ENCODE results near the gene NAA38. TPM values are rescaled to one million over a fixed set of nuclear protein-coding genes. Genes with fewer than 3 reads are reported as not detected.
"Not testable (repeated sequence)": the region's sequence is repeated elsewhere in the genome, so short reads cannot be mapped to it uniquely, and the experiment has no call there.

The NAA38 gene
- polyA plus RNA-seq, 1 donor, result 42.8 TPM

DNA sequence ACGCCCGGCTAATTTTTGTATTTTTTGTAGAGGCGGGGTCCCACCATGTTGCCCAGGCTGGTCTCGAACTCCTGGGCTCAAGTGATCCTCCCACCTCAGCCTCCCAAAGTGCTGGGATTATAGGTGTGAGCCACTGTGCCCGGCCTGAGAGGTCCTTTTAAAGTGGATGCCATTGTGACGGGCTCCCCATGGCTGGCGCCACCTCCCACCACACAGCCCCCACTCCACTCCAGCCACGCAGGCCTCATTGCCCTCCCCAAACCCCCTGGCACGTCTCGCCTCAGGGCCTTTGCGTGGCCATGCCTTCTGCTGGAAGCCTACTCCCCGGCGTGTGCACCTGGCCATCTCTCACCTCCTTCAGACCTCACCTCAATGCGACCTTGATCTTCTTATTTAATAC, 35.2 kb downstream of the NAA38 start:
- no peak for DNase-seq

DNA sequence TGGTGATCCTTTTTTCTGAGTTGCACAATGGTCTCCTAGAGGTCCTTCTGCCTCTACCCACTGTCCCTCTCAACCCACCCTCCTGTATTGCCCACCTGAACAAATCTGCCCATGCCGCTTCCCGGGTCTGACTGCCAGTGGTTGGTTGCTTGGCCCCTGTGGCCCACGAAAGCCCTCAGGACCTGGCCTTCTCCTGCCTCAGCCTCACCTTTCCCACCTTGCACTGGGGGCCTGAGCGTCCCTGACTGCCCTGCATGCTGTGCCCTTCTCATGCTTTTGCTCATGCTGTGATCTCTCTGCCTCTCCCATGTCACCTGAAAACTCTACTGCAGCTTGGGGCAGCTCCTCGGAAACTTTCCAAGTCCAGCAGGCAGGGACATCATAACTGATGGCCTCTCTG, 37.1 kb downstream of the NAA38 start:
- no peak for DNase-seq

DNA sequence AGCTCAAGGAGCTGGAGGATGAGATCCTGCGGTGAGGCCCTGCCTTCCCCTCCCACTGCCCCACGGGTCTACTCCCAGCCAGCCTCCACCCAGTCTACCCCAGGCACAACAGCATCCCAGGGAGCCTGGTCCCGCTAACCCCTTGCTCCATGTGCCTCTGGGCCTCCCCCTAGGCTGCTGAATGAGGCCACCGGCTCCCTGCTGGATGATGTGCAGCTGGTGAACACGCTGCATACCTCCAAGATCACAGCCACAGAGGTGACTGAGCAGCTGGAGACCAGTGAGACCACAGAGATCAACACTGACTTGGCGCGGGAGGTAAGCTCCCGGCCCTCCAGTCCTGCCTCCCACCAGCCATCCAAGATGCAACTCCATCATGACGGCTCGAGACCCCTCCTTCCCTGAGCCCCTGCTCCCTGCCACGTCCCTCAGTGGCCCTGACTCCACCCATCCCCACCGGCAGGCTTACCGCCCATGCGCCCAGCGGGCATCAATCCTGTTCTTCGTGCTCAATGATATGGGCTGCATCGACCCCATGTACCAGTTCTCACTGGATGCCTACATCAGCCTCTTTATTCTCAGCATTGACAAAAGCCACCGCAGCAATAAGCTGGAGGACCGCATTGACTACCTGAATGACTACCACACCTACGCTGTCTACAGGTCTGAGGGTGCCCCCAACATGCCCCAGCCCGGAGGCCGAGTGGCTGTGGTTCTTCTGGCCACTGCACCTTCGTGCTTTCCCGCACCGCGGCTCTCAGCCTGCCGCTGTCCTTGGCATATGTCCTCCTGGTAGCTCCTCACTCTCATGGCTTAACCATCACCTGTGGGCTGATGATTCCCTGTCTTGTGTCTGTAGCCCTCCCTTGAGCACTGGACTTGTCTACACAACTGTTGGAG, 38.4 kb downstream of the NAA38 start:
- no peak for DNase-seq

DNA sequence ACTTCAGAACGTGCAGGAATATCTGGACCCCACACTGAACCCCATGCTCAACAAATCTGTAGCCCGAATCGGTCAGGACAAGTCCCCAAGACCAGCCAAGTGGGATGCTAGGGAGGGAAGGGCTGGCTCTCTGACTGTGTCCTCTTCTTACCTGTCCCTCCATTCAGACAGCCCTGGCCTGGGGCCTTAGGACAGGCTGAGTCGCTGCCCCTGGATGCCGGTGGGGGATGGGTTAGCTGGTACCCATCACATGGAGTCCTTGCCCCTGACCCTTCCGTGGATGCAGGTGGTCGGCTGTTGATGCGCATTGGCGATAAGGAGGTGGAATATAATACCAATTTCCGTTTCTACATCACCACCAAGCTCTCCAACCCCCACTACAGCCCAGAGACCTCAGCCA, 39.3 kb downstream of the NAA38 start:
- DNase-seq, result no peak

DNA sequence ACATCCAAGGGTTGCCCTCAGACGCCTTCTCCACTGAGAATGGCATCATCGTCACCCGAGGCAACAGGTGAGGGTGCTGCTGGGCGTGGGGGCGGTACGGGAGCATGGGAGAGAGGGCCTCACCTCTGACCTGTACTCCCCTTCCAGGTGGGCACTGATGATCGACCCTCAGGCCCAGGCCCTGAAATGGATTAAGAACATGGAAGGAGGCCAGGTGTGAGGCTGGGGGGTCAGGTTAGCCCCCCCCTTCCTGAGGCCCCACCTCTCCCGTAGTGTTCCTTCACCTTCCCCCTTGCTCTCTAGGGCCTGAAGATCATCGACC, 39.8 kb downstream of the NAA38 start:
- no peak for DNase-seq

DNA sequence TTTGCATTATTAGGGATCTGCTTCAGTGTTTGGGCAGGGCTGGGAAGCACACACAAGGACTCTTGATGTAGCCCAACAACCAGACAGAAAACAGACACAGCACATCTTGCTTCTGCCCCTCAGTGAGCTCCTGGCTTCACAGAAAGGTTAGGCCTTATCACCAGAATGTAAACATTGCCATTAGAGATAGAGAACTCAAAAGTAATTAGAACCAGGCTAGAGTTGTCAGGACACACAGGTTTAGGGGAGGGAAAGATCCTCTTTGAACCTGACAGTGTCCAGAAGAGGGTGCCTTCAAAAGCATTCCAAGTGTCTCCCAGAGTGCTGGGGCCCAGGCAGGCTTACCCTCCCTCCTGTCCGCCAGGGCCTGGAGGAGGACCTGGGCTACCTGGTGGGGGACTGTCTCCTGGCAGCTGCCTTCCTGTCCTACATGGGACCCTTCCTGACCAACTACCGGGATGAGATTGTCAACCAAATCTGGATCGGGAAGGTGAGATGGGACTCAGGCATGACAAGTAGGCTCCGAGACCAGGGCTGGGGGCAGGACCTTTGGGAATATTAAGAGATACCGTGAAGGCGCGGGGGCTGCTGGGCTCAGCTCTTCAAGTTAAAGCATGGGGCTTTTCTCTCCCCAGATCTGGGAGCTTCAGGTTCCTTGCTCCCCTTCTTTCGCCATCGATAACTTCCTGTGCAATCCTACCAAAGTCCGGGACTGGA, 40.3 kb downstream of the NAA38 start:
- DNase-seq, result no peak

DNA sequence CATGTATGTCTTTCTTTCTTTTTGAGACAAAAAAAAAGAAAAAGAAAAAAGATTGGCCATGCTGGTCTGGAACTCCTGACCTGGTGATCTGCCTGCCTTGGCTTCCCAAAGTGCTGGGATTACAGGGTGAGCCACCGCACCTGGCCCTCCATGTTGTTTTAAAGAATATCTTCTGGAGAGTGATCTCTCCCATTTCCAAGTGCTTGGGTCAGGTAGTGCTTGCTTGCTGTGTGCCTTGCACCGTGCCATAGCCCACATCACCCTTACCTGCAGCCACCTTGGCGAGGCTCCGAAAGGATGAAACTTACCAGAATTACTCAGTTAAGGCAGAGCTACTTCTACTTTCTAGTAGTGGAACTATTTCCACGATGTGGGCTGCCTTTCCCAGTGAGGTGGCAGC, 42.4 kb downstream of the NAA38 start:
- DNase-seq, result no peak

DNA sequence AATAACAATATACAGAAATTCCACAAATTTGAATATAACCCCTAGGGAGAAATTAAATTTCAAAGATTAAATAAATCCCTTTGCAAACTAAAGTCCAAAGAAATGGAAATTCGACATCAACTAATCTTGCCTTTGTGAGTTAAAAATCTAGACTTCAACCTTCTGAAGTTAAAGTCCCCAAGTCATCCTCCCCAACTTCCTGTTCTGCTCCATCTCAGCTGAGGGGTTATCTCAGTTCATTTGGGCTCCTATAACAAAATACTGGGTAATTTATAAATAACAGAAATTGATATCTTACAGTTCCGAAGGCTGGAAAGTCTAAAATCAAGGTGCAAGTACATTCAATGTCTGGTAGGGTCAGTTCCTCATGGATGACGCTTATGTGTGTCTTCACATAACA, 46.1 kb downstream of the NAA38 start:
- DNase-seq, result no peak

DNA sequence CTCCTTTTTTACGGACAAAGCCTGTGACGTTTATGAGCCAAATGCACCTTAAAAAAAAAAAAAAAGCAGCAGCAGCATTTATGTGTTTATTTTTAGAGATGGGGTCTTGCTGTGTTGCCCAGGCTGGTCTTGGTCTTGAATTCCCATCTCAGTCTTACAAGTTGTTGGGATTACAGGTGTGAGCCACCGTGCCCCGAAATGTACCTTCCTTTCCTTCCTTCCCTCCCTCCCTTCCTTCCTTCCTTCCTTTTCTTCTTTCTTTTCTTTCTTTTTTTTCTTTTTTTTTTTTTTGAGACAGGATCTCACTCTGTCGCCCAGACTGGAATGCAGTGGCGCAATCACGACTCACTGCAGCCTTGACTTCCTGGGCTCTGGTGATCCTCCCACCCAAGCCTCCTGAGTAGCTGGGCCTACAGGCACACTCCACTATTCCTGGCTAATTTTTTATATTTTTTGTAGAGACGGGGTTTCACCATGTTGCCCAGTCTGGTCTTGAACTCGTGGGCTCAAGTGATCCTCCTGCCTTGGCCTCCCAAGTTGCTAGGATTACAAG, 47.5 kb downstream of the NAA38 start:
- DNase-seq, result not testable (repeated sequence)

DNA sequence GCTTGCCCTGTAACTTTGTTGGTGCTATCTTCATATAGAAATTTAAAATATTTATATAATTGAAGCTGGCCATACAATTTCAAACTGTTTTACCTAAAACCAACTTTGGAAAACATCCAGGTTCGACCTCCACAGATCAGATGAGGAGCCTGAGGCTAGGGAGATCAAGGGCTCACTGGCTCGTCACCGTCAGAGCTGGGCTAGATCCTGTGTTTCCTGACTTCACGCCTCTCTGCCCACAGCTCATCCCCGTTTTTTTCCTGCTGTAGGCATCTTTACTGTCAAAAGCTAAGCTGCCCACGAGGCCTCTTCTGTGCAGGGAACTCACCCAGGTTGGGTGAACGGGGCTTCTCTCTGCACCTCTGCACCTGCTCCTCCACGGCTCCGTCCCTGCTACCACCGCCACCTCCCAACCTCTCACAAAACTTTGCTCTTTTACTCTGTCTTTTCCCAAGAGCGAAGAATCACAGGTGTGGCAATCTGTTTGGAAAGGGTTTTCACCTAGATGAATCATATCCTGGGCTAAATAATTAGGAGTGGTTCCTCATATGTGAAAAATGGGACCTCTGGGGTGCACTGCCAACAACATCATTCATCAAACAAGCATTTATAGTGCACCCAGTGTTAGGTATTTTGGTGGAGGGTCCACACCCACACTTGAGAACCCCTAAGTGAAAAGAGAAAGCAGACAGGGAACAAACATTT, 48.1 kb downstream of the NAA38 start:
- DNase-seq, result no peak

DNA sequence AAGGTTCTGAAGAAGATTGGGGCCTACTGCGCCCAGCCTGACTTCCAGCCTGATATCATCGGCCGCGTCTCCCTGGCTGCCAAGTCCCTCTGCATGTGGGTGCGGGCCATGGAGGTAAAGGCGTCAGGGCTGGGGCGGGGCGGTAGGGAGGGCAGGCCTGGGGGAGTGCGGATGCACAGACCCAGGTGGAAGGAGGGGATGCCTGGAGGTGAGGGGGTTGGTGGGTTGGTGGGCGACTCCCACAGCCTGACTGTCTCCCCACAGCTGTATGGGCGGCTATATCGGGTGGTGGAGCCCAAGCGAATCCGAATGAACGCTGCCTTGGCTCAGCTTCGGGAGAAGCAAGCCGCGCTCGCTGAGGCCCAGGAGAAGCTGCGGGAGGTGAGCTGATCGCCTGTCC, 50.2 kb downstream of the NAA38 start:
- DNase-seq, result no peak

Other genes with a start within 250 kb of the NAA38 start
- gene FXR2, start 242.7 kb downstream of the NAA38 start, polyA plus RNA-seq (ENCODE audit: insufficient read length), result 38.3 TPM
- gene SAT2, start 229.7 kb downstream of the NAA38 start, polyA plus RNA-seq (ENCODE audit: insufficient read length), result 64.4 TPM
- 1.0 TPM for gene SHBG, start 227.4 kb downstream of the NAA38 start, polyA plus RNA-seq (ENCODE audit: insufficient read length)
- gene ATP1B2, start 206.6 kb downstream of the NAA38 start, polyA plus RNA-seq (ENCODE audit: insufficient read length), result 33.8 TPM
- gene TP53, start 170.1 kb downstream of the NAA38 start, polyA plus RNA-seq (ENCODE audit: insufficient read length), result 44.1 TPM
- 8.0 TPM for gene WRAP53, start 169.1 kb downstream of the NAA38 start, polyA plus RNA-seq (ENCODE audit: insufficient read length)
- 5.4 TPM for gene EFNB3, start 152.4 kb downstream of the NAA38 start, polyA plus RNA-seq (ENCODE audit: insufficient read length)
- gene DNAH2, start 139.8 kb downstream of the NAA38 start, polyA plus RNA-seq (ENCODE audit: insufficient read length), result 6.8 TPM
- 22.5 TPM for gene KDM6B, start 23.3 kb downstream of the NAA38 start, polyA plus RNA-seq (ENCODE audit: insufficient read length)
- gene TMEM88, start 2.5 kb downstream of the NAA38 start, polyA plus RNA-seq (ENCODE audit: insufficient read length), result 32.6 TPM
- gene CYB5D1, start 444 bp upstream of the NAA38 start, polyA plus RNA-seq (ENCODE audit: insufficient read length), result 8.2 TPM
- gene CHD3, start 31.2 kb upstream of the NAA38 start, polyA plus RNA-seq (ENCODE audit: insufficient read length), result 60.9 TPM
- 3.5 TPM for gene RNF227, start 58.7 kb upstream of the NAA38 start, polyA plus RNA-seq (ENCODE audit: insufficient read length)
- gene KCNAB3, start 72.3 kb upstream of the NAA38 start, polyA plus RNA-seq (ENCODE audit: insufficient read length), result 4.7 TPM
- 99.5 TPM for gene TRAPPC1, start 74.4 kb upstream of the NAA38 start, polyA plus RNA-seq (ENCODE audit: insufficient read length)
- 31.0 TPM for gene CNTROB, start 74.6 kb upstream of the NAA38 start, polyA plus RNA-seq (ENCODE audit: insufficient read length)
- gene GUCY2D, start 145.1 kb upstream of the NAA38 start, polyA plus RNA-seq (ENCODE audit: insufficient read length), result 0.15 TPM
- 2.2 TPM for gene ALOX15B, start 181.5 kb upstream of the NAA38 start, polyA plus RNA-seq (ENCODE audit: insufficient read length)
- gene ALOX12B, start 230.2 kb upstream of the NAA38 start, polyA plus RNA-seq (ENCODE audit: insufficient read length), result not detected

All from hindlimb muscle (tissue), 1 donor.